HepG2 (cell line): ENCODE measurements around the gene MARVELD3. TPM values are rescaled to one million over a fixed set of nuclear protein-coding genes. Genes with fewer than 3 reads are reported as not detected.

Experiments used
- ADNP ChIP-seq: sonication (generic); formaldehyde crosslinking; IDR thresholded peaks from 2 replicates; pipeline ENCODE4 v1.4.0; 2020; ENCODE audit warnings: missing genetic modification reagents
- FOXA3 ChIP-seq: IDR thresholded peaks from 2 replicates; pipeline ENCODE4 v1.6.1; 2016; ENCODE audit warnings: missing genetic modification reagents, missing compliant biosample characterization
- GTF3A ChIP-seq: sonication (generic); formaldehyde crosslinking; conservative IDR thresholded peaks from 2 replicates; pipeline ENCODE4 v1.4.0; 2020; ENCODE audit warnings: mild to moderate bottlenecking, missing genetic modification reagents
- HMG20B ChIP-seq: conservative IDR thresholded peaks from 2 replicates; pipeline ENCODE4 v1.6.1; 2016; ENCODE audit warnings: missing genetic modification reagents, missing compliant biosample characterization
- HNRNPH1 ChIP-seq: fragments of 200-400 bp; formaldehyde crosslinking; optimal IDR thresholded peaks from 2 replicates; pipeline ENCODE3; 2017; ENCODE audit warnings: mild to moderate bottlenecking, low read depth, low read length
- IKZF1 ChIP-seq: fragments of 450-650 bp; IDR thresholded peaks from 2 replicates; pipeline ENCODE4 v1.7.1; 2016
- IRF9 ChIP-seq: sonication (generic); formaldehyde crosslinking; IDR thresholded peaks from 2 replicates; pipeline ENCODE4 v1.8.0; 2022; ENCODE audit warnings: missing genetic modification reagents, mild to moderate bottlenecking, borderline replicate concordance
- KLF11 ChIP-seq: IDR thresholded peaks from 2 replicates; pipeline ENCODE4 v1.6.1; 2016; ENCODE audit warnings: missing compliant biosample characterization
- MBD4 ChIP-seq: IDR thresholded peaks from 2 replicates; pipeline ENCODE4 v1.6.1; 2012; ENCODE audit warnings: low read length, inconsistent platforms, borderline replicate concordance
- NCOA1 ChIP-seq: sonication (generic); formaldehyde crosslinking; IDR thresholded peaks from 2 replicates; pipeline ENCODE4 v1.9.0; 2021; ENCODE audit warnings: missing genetic modification reagents
- REL ChIP-seq: sonication (generic); formaldehyde crosslinking; conservative IDR thresholded peaks from 2 replicates; pipeline ENCODE4 v1.8.0; 2022; ENCODE audit warnings: mild to moderate bottlenecking, missing genetic modification reagents, moderate library complexity
- REPIN1 ChIP-seq: sonication (generic); formaldehyde crosslinking; IDR thresholded peaks from 2 replicates; pipeline ENCODE4 v1.8.0; 2022; ENCODE audit warnings: missing genetic modification reagents, low read depth, mild to moderate bottlenecking, borderline replicate concordance
- TRIM24 ChIP-seq: sonication (generic); formaldehyde crosslinking; IDR thresholded peaks from 2 replicates; pipeline ENCODE4 v1.8.0; 2022; ENCODE audit warnings: mild to moderate bottlenecking, missing genetic modification reagents
- ZNF317 ChIP-seq: sonication (generic); formaldehyde crosslinking; IDR thresholded peaks from 2 replicates; pipeline ENCODE4 v1.5.0; 2020; ENCODE audit warnings: mild to moderate bottlenecking, missing genetic modification reagents
- ZNF354B ChIP-seq: sonication (generic); formaldehyde crosslinking; IDR thresholded peaks from 2 replicates; pipeline ENCODE4 v1.8.0; 2022; ENCODE audit warnings: mild to moderate bottlenecking, missing genetic modification reagents
- ZNF362 ChIP-seq: sonication (generic); formaldehyde crosslinking; IDR thresholded peaks from 2 replicates; pipeline ENCODE4 v1.4.0; 2020; ENCODE audit warnings: missing genetic modification reagents, mild to moderate bottlenecking, borderline replicate concordance
- ZNF670 ChIP-seq: sonication (generic); formaldehyde crosslinking; IDR thresholded peaks from 2 replicates; pipeline ENCODE4 v1.8.0; 2022; ENCODE audit warnings: mild to moderate bottlenecking, missing genetic modification reagents, borderline replicate concordance
- ZNF7 ChIP-seq: IDR thresholded peaks from 2 replicates; pipeline ENCODE4 v1.6.1; 2016; ENCODE audit warnings: missing biosample characterization, missing genetic modification reagents
- ZNF710 ChIP-seq: sonication (generic); formaldehyde crosslinking; IDR thresholded peaks from 2 replicates; pipeline ENCODE4 v1.5.0; 2020; ENCODE audit warnings: mild to moderate bottlenecking, missing genetic modification reagents, borderline replicate concordance
- ZNF792 ChIP-seq: IDR thresholded peaks from 2 replicates; pipeline ENCODE4 v1.6.1; 2016
- polyA plus RNA-seq, 8 experiments: library from polyadenylated mRNA; depleted of rRNA in 3 of 8; stranded (reverse) in 7 of 8; unstranded in 1 of 8; fragments of >200 nt; fragmentation: Illumina TruSeq in 4 of 8; extraction: Trizol in 4 of 8; gene quantifications; 2 replicates each; pipeline versions ENCODE4 v1.2.1 to v1.2.3, GENCODE V29; 2011 to 2016; ENCODE audit warnings: low read depth in 4 of 8, missing spikeins in 1 of 8, mixed read lengths in 1 of 8; ENCODE audit not compliant: insufficient read depth in 1 of 8
- total RNA-seq, 5 experiments: library from RNA; depleted of rRNA; stranded (reverse); fragments of >200 nt; fragmentation: Illumina TruSeq; extraction: Trizol; gene quantifications; 2 replicates each; pipeline ENCODE4 v1.2.3, GENCODE V29; 2016; ENCODE audit warnings: low read depth in 1 of 5
- TF ChIP-seq, protein P1 (sequence below): sonication (generic); formaldehyde crosslinking; conservative IDR thresholded peaks from 2 replicates; pipeline ENCODE4 v1.4.0; 2020; ENCODE audit warnings: mild to moderate bottlenecking, missing genetic modification reagents, moderate library complexity
- TF ChIP-seq, protein P2 (sequence below): sonication (generic); formaldehyde crosslinking; IDR thresholded peaks from 2 replicates; pipeline ENCODE4 v1.5.0; 2020; ENCODE audit warnings: missing genetic modification reagents

The MARVELD3 gene
- total and polyA plus RNA-seq, 2 of the 13 experiments (the other 11 are each of a cell fraction or from before 2014, with no cell fraction given), result 4.8 to 5.6 TPM

DNA sequence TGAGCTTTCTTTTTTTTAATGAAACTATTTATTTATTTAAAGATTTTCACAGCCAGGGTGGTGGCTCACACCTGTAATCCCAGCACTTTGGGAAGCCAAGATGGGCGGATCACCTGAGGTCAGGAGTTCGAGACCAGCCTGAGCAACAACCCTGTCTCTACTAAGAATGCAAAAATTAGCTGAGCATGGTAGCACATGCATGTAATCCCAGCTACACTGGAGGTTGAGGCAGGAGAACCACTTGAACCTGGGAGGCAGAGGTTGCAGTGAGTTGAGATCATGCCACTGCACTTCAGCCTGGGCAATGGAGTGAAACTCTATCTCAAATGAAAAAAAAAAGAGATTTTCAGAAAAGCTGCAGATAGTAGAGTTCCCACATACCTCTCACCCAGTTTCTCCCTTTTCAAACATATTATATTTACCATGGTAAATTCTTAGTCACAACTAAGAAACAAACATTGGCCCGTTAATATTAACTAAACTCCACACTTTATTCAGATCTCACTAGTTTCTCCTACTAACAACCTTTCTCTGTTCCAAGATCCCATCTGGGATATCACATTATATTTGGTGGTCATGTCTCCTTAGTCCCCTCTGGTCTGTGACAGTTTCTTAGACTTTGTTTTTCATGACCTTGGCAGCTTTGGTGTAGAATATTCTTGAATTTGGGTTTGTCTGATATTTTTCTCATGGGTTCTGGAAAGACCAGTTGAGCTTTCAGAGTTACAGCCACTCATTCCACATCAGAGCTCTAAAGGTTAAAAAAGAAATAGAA lies 41.3 kb upstream of the MARVELD3 start (continued):
- no peak for TF ChIP-seq HMG20B (CRISPR knock-in tag)
- TF ChIP-seq, protein P1, sequence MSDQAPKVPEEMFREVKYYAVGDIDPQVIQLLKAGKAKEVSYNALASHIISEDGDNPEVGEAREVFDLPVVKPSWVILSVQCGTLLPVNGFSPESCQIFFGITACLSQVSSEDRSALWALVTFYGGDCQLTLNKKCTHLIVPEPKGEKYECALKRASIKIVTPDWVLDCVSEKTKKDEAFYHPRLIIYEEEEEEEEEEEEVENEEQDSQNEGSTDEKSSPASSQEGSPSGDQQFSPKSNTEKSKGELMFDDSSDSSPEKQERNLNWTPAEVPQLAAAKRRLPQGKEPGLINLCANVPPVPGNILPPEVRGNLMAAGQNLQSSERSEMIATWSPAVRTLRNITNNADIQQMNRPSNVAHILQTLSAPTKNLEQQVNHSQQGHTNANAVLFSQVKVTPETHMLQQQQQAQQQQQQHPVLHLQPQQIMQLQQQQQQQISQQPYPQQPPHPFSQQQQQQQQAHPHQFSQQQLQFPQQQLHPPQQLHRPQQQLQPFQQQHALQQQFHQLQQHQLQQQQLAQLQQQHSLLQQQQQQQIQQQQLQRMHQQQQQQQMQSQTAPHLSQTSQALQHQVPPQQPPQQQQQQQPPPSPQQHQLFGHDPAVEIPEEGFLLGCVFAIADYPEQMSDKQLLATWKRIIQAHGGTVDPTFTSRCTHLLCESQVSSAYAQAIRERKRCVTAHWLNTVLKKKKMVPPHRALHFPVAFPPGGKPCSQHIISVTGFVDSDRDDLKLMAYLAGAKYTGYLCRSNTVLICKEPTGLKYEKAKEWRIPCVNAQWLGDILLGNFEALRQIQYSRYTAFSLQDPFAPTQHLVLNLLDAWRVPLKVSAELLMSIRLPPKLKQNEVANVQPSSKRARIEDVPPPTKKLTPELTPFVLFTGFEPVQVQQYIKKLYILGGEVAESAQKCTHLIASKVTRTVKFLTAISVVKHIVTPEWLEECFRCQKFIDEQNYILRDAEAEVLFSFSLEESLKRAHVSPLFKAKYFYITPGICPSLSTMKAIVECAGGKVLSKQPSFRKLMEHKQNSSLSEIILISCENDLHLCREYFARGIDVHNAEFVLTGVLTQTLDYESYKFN (CRISPR knock-in tag), result no peak
- TF ChIP-seq HNRNPH1, result no peak
- TF ChIP-seq ZNF362 (CRISPR knock-in tag), result peak; percentile 49; the same call in 1 of the 2 replicates
- TF ChIP-seq REL (CRISPR knock-in tag), result no peak
- TF ChIP-seq ZNF670 (CRISPR knock-in tag), result 0 out of 2 replicates have a peak, but pooled peaks have one; percentile 27
- TF ChIP-seq, protein P2, sequence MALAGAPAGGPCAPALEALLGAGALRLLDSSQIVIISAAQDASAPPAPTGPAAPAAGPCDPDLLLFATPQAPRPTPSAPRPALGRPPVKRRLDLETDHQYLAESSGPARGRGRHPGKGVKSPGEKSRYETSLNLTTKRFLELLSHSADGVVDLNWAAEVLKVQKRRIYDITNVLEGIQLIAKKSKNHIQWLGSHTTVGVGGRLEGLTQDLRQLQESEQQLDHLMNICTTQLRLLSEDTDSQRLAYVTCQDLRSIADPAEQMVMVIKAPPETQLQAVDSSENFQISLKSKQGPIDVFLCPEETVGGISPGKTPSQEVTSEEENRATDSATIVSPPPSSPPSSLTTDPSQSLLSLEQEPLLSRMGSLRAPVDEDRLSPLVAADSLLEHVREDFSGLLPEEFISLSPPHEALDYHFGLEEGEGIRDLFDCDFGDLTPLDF (CRISPR knock-in tag), result no peak
- no peak for TF ChIP-seq TRIM24 (CRISPR knock-in tag)
- 0 out of 2 replicates have a peak, but pooled peaks have one; percentile 47 for TF ChIP-seq REPIN1
- peak; percentile 66; the same call in 1 of the 2 replicates for TF ChIP-seq ADNP
- TF ChIP-seq ZNF792 (CRISPR knock-in tag), result no peak
- TF ChIP-seq GTF3A, result no peak
- no peak for TF ChIP-seq IKZF1
- no peak; the same call in 1 of the 2 replicates for TF ChIP-seq ZNF710 (CRISPR knock-in tag)
- TF ChIP-seq ZNF354B (CRISPR knock-in tag), result no peak
- no peak for TF ChIP-seq ZNF317 (CRISPR knock-in tag)
- no peak for TF ChIP-seq IRF9 (CRISPR knock-in tag)
- TF ChIP-seq NCOA1 (CRISPR knock-in tag), result no peak
- no peak for TF ChIP-seq FOXA3 (CRISPR knock-in tag)
- TF ChIP-seq KLF11 (CRISPR knock-in tag), result no peak
- TF ChIP-seq MBD4, result no peak
- no peak for TF ChIP-seq ZNF7 (CRISPR knock-in tag)
